Stimulated activated CD8-positive, alpha-beta memory T cell treated with anti-CD3 and anti-CD28 coated beads, Interleukin-4, amount 100 ng/mL, for 24 hours (primary cell): ENCODE measurements around the gene MUC16.
"Not testable (repeated sequence)": the region's sequence is repeated elsewhere in the genome, so short reads cannot be mapped to it uniquely, and the experiment has no call there.

Experiments used
- DNase-seq: peaks from one replicate; pipeline ENCODE4 v3.0.0-alpha.2; 2020; ENCODE audit warnings: low read depth

The MUC16 gene

DNA sequence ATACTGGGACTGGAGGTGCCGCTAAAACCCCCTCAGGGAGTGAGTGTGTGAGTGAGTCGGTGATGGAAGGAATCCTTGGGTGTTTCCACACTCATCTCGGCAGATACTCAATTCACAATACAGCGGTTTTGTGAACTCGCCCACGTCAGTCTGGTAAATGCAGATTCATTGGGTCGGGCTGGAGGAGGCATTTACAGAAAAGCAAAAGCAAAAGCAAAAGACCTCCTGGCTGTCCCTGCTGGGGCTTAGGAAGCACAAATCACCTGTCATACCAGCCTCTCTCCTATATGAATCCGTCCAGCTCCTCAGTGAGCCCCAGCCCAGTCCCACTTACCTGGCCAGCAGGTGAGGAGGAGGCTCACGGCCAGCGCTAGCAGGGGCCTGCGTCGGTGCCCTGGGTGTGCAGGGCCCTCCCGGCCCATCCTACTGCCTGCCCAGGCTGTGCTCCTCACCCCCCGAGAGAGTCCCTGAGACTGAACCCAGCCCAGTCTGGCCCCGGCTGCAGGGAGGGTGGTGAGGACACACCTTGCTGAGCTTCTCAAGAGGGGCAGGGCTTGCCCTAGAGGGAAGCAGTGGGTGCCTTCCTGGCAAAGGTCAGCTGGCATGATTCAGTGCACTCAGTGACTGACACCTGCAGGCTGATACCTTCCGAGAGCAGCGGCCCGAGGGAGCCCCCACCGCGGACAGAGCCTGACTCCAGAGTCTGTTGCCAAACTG, at the start of gene MUC16:
TSS of gene MUC16 (minus strand) at position 475 of the 717 bp plus-strand sequence.
- no peak for DNase-seq

DNA sequence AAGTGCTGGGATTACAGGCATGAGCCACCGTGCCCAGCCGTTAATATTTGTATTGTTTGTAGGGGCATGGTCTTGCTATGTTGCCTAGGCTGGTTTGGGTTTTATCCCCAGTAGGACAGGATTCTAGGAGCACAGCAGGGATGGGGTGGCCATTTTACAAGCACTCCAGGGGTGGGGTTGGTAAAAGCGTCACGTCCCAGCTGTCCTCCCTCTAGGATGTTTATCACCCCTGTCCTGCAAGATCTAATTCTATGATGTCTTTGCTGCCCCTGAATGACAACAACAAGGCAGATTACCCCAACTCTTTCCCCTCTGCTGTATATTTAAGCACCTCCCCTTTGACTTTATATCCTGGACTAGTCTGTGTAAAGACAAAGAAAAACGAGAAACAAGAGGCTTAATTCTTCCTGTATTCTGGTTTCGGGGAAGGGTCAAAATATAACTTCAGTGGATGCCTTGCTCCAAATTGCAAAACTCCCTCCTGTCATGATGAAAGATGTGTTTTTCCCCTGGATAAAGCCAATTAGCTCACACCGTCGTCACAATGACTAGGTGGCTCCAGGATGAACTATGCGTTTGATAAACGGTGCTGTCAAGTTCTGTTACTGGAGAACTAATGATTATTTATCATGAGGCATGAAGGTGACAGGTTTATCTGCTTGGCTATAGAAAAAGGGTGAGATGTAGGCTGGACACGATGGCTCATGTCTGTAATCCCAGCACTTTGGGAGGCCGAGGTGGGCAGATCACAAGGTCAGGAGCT, 48.9 kb upstream of the MUC16 start:
- no peak for DNase-seq

DNA sequence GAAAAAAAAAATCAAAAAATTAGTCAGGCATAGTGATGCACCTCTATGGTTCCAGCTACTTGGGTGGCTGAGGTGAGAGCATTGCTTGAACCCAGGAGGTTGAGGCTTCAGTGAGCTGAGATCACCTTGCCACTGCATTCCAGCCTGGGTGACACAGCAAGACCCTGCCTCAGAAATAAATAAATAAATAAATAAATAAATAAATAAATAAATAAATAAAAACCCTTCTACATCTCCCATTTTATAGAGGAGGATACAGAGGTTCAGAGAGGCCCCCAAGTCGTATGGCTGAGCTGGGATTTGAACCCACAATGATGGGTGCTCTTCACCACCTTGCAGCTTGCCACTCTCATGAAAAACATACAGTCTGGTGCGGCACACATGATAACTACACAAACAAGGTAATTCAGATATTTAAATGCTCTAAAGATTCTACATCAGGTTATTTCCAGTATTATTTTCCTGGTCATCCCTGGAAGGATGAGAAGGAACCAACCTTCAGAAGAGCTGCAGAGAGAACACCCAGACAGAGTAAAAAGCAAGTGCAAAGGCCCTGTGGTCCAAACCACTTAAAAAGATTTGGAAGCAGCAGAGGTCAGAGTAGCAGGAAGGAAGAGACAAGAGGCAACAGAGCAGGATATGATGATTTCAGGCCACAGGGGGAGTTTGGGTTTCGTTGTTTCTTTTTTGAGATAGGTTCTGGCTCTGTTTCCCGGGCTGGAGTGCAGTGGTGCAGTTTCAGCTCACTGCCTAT, 47.5 kb upstream of the MUC16 start:
- no peak for DNase-seq

DNA sequence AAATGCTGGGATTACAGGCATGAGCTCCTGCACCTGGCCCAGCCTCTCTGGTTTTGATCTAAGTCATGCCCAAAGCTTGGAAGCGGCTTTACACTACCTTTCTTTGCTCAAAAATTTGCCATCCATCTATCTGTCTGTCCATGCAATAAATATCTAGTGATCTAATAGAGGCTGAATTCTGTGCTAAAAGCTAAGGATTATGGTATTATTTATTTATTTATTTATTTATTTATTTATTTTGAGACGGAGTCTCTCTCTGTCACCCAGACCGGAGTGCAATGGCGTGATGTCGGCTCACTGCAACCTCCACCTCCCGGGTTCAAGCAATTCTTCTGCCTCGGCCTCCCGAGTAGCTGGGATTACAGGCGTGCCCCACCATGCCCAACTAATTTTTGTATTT, 45.9 kb upstream of the MUC16 start:
- DNase-seq: not testable (repeated sequence)

DNA sequence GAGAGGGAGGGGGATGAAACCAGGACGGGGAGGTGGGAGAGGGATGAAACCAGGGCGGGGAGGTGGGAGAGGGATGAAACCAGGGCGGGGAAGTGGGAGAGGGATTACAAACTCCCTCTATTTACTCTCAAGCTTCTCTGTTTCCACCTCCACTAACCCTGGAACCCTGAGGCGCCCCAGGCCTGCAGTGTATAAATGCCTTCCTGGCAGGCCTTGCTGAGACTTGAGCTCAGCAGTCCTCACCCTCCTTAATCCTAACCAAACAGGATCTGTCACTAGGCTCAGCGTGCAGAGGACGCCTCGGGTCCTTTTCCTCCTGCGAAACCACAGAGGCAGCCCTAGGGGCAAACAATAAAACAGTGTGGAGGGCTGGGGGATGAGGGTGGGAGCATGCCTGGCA, 44.6 kb upstream of the MUC16 start:
- DNase-seq: no peak

DNA sequence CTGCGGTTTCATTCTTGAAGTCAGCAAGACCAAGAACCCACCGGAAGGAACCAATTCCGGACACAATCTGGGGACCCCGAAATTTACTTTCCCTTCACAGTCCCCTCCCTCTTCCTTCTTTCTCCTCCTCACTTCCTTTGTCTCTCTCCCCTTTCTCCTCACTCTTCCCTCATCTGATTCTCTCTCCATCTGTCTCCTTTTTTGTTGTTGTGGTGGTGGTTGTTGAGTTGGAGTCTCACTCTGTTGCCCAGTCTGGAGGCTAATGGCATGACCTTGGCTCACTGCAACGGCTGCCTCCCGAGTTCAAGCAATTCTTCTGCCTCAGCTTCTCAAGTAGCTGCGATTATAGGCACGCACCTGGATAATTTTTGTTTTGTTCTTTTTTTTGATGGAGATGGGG, 44.0 kb upstream of the MUC16 start:
- no peak for DNase-seq

DNA sequence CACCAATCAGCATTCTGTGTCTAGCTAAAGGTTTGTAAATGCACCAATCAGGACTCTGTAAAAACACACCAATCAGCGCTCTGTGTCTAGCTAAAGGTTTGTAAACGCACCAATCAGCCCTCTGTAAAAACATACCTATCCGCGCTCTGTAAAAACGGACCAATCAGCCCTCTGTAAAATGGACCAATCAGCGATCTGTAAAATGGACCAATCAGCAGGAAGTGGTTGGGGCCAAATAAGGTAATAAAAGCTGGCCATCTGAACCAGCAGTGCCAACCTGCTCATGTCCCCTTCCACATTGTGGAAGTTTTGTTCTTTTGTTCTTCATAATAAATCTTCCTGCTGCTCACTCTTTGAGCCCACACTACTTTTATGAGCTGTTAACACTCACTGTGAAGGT, 43.5 kb upstream of the MUC16 start:
- not testable (repeated sequence) for DNase-seq

DNA sequence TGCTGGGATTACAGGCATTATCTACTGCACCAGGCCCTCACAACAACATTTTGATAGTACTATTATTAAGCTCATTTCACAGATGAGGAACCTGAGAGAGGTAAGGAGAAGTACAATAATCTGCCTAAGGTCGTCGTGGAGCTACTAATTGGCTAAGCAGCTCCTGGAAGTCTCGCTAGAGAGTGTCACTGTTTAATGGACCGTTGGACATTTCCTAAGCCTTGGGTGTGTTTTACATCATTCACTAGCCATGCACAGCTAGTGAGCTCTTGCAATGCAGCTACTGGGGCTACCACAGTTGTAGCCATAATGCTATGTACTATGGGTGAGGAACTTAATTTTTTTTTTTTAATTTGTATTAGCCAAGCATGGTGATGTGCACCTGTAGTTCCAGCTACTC, 42.7 kb upstream of the MUC16 start:
- DNase-seq: no peak

DNA sequence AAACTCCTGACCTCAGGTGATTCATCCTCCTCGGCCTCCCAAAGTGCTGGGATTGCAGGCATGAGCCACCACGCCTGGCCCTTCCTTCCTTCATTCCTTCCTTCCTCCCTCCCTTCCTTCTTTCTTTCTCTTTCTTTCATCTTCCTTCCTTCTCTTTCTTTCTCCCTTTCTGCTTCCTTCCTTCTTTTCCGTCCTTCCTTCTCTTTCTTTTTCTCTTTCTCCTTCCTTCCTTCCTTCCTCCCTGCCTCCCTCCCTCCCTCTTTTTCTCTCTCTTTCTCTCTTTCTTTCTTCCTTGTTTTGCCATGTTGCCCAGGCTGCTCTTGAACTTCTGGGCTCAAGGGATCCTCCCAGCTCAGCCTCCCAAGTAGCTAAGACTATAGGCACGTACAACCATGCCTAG, 36.5 kb upstream of the MUC16 start:
- no peak for DNase-seq

DNA sequence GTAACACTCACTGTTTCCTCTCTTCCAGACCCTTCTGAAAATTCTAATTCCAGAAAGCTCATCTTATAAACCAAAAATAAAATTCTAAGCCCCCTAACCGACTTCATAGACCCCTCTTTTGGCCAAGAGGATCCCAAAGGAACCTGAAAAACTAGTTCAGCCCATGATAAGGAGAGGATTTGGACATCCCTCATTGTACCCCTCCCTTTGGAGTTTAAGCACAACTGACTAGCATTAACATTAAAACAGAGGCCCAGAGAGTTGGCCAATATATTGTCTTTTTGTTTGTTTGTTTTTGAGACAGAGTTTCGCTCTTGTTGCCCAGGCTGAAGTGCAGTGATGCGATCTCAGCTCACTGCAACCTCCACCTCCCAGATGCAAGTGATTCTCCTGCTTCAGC, 34.2 kb upstream of the MUC16 start:
- no peak for DNase-seq

DNA sequence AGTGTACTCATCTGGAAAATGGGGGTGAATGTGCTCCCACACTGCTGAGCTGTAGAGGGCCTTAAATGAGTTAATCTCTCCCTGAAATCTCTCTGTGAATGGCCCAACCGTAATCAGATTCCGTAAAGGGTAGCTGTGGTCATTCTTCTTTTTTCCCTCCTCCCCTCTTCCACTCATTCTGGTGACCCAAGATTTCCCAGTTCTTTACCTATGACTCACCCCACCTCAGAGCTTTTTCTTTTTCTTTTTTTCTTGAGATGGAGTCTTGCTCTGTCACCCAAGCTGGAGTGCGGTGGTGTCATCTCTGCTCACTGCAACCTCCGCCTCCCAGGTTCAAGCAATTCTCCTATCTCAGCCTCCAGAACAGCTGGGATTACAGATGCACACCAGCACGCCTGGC, 33.3 kb upstream of the MUC16 start:
- no peak for DNase-seq

DNA sequence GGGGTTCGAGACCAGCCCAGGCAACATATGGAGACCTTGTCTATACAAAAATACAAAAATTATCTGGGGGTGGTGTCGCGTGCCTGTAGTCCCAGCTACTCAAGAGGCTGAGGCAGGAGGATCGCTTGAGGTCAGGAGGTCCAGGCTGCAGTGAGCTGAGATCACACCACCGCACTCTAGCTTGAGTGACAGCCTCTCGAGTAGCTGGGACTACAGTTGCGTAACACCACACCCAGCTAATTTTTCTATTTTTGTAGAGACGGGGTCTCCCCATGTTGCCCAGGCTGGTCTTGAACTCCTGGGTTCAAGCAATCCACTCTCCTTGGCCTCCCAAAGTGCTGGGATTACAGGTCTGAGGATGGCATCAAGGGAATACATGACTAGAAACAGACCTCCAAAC, 30.8 kb upstream of the MUC16 start:
- DNase-seq: no peak

DNA sequence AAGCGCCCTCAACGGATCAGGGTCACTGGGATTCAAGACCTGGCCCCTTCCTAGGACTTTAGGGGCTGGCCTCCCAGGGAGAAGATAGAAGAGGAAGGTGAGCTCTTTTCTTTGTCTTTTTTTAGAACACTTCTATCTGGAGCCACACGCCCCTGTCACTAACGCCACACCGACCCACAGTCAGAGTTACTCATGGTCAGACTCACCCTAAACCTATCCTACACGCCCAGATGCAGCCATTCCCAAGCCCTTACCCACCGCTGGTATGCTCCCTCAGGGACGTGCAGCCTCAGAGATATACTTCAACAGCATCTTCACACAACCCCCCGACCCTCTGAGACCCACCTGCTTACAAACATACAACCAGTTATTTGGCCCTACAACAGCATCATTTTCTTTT, 29.9 kb upstream of the MUC16 start:
- DNase-seq: no peak

DNA sequence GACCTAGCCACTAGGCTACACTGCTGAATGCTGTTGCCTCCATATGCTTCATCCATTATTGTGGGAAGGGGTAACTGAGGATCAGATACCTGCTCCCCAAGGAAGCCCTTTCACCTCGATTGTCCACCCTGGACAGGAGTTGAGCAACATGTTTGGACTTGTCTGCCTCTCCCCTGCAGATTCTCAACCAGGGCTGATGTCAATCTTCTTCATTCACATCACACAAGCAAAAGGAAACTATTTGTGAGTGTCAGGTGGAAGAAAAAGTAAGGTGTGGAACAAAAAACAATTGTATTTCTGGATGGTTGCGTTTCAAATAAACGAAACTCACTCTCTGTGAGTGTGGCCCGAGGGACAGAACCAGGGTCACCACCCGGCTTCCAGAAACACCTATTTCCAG, 29.5 kb upstream of the MUC16 start:
- no peak for DNase-seq

DNA sequence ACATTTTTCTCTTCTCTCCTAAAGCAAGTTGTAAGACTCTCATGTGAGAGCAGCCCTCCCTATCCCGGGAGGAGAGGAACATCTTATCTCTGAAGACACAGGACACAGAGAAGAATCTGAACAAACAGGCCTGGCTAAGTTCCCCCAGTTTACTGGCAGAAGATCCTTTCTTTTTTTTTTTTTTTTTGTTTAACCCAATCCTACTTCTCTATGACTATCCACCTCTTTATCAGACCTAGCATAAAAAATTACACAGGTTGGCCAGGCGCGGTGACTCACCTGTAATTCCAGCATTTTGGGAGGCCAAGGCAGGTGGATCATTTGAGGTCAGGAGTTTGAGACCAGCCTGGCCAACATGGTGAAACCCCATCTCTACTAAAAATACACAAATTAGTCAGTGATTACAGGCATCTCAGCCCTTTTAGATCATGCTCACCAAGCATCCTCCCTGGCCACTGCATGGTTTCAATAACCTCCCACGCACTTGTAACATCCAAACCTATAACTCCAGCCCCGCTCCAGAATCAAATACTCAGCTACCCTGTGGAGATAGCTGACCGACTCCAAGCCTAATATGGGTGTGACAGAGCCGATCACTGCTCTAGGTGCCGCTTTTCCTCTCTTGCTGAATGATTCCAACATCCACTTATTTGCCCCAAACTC, 27.3 kb upstream of the MUC16 start:
- DNase-seq: no peak

DNA sequence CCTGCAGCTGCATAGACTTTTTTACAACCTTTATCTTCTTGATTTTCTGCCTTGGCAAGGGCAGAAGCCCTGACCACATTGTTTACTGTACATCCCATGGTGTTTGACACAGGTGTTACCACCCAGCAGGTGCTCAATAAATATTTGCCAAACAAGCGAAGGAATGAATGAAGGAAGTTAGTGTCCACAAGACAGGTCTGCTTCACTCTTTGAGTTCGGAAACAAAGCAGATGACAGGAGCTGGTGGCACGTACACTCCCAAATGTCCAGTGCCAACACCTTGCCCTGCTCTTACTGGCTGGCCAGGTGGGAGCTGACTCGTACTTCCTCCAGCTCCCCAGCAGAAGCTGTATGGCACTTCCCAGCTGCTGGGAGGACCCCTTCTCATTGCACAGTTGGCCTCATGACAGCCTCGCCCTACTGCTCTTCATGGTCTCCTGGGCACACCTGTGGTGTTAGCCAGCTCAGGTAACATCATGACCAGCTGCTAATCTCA, 22.0 kb upstream of the MUC16 start:
- no peak for DNase-seq

DNA sequence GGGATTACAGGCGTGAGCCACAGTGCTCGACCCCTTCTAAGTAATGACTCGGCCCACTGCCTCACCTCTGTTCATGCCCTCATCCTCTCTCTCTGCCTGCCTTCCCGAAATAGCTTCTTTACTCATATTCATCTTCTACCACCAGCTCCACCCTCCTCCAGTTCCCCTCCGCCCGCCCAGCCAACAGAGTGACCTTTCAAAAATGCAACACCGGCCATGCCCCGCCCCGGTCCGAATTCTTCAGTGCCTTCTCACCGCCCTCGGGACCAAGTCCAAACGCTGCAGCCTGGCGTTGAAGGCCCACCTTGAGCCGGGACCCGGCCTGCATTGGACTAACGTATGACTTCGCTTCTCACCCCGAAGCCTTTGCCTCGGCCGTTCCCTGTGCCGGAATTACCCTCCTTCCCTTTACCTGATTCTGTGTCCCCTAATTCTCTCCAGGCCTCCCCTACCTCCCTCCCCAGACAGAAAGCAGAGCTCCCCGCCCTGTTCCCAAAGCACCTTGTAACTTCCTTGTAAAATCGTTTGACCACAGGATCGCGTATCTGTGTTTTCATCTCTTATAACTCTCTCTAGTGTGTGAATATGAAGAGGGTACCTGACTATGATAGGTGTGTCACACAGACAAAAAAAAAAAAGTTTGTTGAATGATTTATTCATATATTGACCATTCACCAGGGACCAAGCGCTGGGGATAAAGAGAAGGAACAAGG, 8.1 kb upstream of the MUC16 start:
- no peak for DNase-seq

DNA sequence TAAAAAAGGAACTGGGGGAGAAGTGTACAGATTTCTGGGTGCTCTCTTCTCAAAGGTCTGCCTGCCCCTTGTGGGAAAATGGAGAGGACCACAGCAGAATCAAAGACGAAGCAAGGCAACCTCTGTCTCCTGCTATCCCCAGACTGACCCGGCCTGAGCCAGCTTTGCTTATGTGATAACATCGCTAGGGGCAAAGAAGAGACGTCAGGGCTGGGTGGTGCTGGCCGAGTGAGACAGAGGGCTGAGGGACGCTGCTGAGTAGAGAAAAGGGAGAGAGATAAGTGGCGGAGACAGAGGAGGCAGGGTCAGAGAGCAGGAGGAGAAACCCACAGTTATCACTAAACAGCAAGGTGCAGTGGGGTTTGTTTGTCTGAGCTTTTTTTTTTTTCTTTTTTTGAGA, 4.6 kb upstream of the MUC16 start:
- no peak for DNase-seq

DNA sequence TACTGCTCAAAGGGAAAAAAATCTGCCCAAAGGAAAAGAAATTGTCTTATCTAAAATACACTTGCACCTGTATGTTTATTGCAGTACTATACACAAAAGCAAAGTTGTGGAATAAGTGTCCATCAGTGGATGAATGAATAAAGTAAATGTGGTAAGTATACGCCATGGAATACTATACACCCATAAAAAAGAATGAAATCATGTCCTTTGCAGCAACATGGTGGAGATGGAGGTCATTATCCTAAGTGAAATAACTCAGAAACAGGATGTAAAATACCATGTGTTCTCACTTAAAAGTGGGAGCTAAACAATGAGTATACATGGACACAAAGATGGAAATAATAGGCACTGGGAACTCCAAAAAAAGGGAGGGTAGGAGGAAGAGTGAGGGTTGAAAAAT, 3.8 kb upstream of the MUC16 start:
- DNase-seq: no peak

DNA sequence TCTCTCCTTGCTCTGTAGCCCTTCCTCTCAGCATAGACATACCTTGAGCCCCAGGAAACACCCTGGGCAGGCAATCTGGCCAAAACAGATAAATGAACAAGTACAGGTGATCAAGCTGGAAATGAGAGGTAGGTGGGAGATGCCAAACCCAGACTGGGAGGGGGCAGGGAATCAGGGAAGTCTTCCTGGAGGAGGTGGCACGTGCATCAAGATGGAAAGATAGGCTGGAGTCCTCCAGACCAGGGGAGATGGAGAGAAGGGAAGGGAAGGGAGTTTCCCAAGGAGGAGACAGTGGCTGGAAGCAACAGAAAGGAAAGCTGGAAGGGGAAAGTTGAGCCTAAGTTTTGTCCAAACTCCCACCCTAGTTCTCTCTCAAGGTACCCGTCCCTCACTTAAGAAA, 1.7 kb upstream of the MUC16 start:
- DNase-seq: no peak

DNA sequence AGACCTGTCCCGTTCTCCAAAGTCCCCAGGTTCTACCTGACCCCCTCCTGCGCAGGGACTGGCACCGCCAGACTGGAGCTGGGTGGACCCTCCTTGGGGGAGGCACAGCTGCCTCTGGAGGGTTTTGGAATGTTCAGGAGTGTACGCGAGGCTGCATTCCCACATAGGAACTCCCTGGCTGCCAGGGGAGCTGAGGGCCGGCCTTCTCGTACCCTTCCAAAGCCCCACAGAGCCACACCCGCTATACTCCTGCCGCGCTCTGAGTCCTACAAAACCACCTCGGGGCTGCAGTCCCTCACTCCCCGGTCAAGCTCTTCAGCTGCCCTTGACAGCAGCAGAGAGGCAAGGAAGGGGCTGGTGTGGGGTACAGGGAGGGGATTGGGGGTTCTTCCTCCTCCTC, 484 bp upstream of the MUC16 start:
- no peak for DNase-seq

DNA sequence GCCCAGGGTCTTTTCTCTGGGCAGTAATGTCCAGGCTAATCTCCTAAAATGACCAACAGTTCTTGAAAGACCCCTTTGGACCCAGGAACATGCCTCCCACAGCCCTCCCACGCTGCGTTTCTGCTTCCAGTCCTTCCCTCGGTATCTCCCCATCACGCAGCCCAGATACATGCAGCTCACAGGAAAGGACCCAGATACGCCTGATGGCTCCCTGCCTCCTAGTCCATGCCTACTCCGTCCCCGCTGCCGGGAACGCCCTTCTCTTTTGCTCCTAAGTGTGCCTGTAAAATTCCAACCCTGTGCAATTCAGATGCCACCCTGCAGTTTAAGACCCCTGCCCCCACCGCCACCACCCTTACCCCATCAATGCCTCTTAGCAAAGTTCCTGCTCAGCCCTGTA, 778 bp downstream of the MUC16 start:
- no peak for DNase-seq
